ENCODE measurements around the gene YAP1.

The YAP1 gene

DNA sequence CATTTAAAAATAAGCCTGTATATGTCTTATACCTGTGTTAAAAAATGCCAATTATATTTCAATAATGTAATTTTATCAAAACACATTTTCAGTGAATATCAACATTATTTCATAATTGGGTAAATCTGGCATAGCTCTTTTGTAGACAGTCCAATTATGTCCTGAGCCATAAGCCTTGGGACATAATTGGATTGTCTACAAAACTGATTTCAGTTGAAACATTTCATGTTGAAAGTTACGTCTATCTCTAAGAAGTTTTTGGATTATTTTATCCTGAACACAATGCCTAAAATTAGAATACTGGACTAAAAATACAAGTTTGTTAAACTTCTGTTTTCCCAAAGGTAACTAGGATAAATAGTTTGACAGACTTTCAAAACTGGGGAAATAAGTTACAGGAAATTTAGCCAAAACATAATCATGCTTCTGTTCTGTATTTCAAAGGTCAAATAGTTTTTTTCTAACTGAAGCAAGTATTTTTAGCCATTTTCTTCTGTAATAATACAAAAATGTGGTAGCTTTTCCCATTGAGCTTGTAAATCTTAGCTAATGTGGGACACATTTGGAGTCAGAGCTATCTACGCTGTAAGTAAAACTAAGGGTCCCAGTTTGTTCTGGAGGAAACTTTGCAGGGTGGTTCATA, 106.3 kb downstream of the YAP1 start:
- no peaks in the 10 kb centered on the region for H3K79me2 ChIP-seq (ENCODE audit: insufficient read depth, low read length)

DNA sequence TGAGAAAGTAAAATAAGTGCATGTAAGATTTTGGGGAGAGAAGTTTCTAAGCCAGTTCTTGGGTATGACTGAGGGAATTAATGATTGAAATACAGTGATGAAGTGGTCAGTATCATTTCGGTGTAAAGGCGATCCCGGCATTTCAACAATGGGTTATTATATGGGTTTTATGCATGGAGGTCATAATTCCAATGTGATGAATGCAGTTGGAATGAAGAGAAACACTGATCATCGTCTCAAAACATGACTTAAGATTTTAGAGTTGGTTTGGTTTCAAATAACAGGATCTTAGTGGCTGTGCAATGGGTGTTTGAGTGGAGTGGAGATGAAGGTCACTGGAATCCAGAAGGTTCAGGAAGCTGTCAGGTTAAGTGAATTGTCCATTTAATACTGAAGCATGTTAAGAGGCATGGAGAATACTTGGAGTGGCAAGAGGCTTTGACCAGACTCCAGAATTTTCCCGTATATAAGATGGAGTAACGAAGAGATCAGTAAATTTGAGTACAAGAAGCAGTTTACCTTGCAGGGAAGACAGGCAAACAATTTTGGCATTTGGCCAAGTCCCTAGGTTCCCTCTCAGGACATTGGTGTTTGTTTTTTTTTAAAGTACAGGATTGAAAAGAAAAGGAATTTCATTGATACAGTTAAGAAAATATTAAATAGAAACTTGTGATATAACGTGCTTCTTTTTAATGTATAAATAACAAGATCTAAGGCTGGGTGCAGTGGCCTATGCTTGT, 110.7 kb downstream of the YAP1 start:
- no peaks in the 10 kb centered on the region for H3K79me2 ChIP-seq (ENCODE audit: insufficient read depth, low read length)
- no peak overlapping the region for H3K27ac ChIP-seq (ENCODE audit: low read depth, low read length)
- H3K9me3 ChIP-seq (ENCODE audit: insufficient read depth, low read length), result no peaks in the 10 kb centered on the region
- no peaks in the 10 kb centered on the region for H3K36me3 ChIP-seq (ENCODE audit: low read length)
- no peaks in the 10 kb centered on the region for H3F3A ChIP-seq (ENCODE audit: insufficient read depth)
- no peak overlapping the region for H3K9ac ChIP-seq (ENCODE audit: low read length)
- H4K20me1 ChIP-seq (ENCODE audit: low read depth, low read length), result no peaks in the 10 kb centered on the region
- no peaks in the 10 kb centered on the region for H3K27me3 ChIP-seq (ENCODE audit: low read length)
- H3K9me2 ChIP-seq (replicated peaks; ENCODE audit: insufficient read depth, low read length), result no peaks in the 10 kb centered on the region
- H2AFZ ChIP-seq (ENCODE audit: low read depth, low read length, severe bottlenecking), result no peak overlapping the region
- TF ChIP-seq EZH2phosphoT487 (conservative IDR thresholded peaks at IDR 0.05; ENCODE audit: low read length), result no peak
- TF ChIP-seq, protein P1, sequence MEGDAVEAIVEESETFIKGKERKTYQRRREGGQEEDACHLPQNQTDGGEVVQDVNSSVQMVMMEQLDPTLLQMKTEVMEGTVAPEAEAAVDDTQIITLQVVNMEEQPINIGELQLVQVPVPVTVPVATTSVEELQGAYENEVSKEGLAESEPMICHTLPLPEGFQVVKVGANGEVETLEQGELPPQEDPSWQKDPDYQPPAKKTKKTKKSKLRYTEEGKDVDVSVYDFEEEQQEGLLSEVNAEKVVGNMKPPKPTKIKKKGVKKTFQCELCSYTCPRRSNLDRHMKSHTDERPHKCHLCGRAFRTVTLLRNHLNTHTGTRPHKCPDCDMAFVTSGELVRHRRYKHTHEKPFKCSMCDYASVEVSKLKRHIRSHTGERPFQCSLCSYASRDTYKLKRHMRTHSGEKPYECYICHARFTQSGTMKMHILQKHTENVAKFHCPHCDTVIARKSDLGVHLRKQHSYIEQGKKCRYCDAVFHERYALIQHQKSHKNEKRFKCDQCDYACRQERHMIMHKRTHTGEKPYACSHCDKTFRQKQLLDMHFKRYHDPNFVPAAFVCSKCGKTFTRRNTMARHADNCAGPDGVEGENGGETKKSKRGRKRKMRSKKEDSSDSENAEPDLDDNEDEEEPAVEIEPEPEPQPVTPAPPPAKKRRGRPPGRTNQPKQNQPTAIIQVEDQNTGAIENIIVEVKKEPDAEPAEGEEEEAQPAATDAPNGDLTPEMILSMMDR (IDR thresholded peaks at IDR 0.05; ENCODE audit: insufficient read depth, low read length, poor library complexity, severe bottlenecking), result no peak
- no peak overlapping the region for H3K4me2 ChIP-seq (ENCODE audit: low read depth, low read length, poor library complexity, severe bottlenecking)
- H3K4me3 ChIP-seq (ENCODE audit: insufficient read depth, low read length, poor library complexity, severe bottlenecking), result no peak overlapping the region

More for the DNA sequence above, 106.3 kb downstream of the YAP1 start:
- Histone ChIP-seq H4K20me1 (ENCODE audit: low read depth, low read length) (no peaks in the 10 kb centered on the region), H3F3A (ENCODE audit: insufficient read depth) (no peaks in the 10 kb centered on the region), H3K9ac (ENCODE audit: low read length) (no peak overlapping the region), H2AFZ (ENCODE audit: low read depth, low read length, severe bottlenecking) (no peak overlapping the region), H3K36me3 (ENCODE audit: low read length) (no peaks in the 10 kb centered on the region), H3K27ac (ENCODE audit: low read depth, low read length) (no peak overlapping the region), H3K9me2 (replicated peaks; ENCODE audit: insufficient read depth, low read length) (no peaks in the 10 kb centered on the region), H3K27me3 (ENCODE audit: low read length) (no peaks in the 10 kb centered on the region), H3K4me2 (ENCODE audit: low read depth, low read length, poor library complexity, severe bottlenecking) (no peak overlapping the region), H3K4me3 (ENCODE audit: insufficient read depth, low read length, poor library complexity, severe bottlenecking) (no peak overlapping the region), H3K9me3 (ENCODE audit: insufficient read depth, low read length) (no peaks in the 10 kb centered on the region)
- TF ChIP-seq, protein P1 (IDR thresholded peaks at IDR 0.05; ENCODE audit: insufficient read depth, low read length, poor library complexity, severe bottlenecking), result no peak
- TF ChIP-seq EZH2phosphoT487 (conservative IDR thresholded peaks at IDR 0.05; ENCODE audit: low read length), result no peak

DNA sequence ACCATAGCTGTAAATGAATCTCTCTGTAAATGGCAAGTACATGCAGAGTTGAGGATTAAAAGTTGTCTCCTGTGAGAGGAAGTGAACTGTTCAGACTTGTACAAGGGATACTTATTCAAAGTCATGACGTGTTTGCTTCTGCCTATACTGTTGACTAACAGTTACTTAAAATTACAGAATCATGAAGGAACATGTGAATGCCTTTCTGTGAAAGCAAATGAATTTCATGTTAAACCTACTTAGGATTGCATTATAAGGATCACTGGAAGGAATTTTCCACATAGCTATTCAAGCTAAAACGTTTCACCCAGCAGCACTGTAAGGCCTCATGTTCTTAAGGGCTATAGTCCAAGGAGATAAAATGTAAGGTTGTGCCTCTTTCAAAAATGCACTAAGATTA, 113.6 kb downstream of the YAP1 start:
- Histone ChIP-seq H3K9me3 (ENCODE audit: insufficient read depth, low read length) (no peaks in the 10 kb centered on the region), H3K9ac (ENCODE audit: low read length) (no peak overlapping the region), H3K36me3 (ENCODE audit: low read length) (no peaks in the 10 kb centered on the region), H3K79me2 (ENCODE audit: insufficient read depth, low read length) (no peaks in the 10 kb centered on the region), H4K20me1 (ENCODE audit: low read depth, low read length) (no peaks in the 10 kb centered on the region), H3K27ac (ENCODE audit: low read depth, low read length) (no peak overlapping the region), H3K27me3 (ENCODE audit: low read length) (no peaks in the 10 kb centered on the region), H3K4me2 (ENCODE audit: low read depth, low read length, poor library complexity, severe bottlenecking) (no peak overlapping the region), H2AFZ (ENCODE audit: low read depth, low read length, severe bottlenecking) (no peak overlapping the region), H3K9me2 (replicated peaks; ENCODE audit: insufficient read depth, low read length) (no peaks in the 10 kb centered on the region), H3F3A (ENCODE audit: insufficient read depth) (no peaks in the 10 kb centered on the region), H3K4me3 (ENCODE audit: insufficient read depth, low read length, poor library complexity, severe bottlenecking) (no peak overlapping the region)
- no peak for TF ChIP-seq EZH2phosphoT487 (conservative IDR thresholded peaks at IDR 0.05; ENCODE audit: low read length)
- TF ChIP-seq, protein P1 (IDR thresholded peaks at IDR 0.05; ENCODE audit: insufficient read depth, low read length, poor library complexity, severe bottlenecking), result no peak
